ENCODE measurements around the gene RFX8.
A peak's percentile ranks its signal among the peaks of the same experiment; 100 is the strongest.
"Not testable (repeated sequence)": the region's sequence is repeated elsewhere in the genome, so short reads cannot be mapped to it uniquely, and the experiment has no call there.

RFX8 gene

GRCh38 chr2:101440127-101440738 is 34.7 kb downstream of the RFX8 start:
- DNase-seq (ENCODE audit: low spot score), result no peak

GRCh38 chr2:101439716-101440115 is 35.2 kb downstream of the RFX8 start:
- no peak for DNase-seq (ENCODE audit: low spot score)

GRCh38 chr2:101438555-101438954 is 36.4 kb downstream of the RFX8 start:
- not testable (repeated sequence) for DNase-seq (ENCODE audit: low spot score)

DNA sequence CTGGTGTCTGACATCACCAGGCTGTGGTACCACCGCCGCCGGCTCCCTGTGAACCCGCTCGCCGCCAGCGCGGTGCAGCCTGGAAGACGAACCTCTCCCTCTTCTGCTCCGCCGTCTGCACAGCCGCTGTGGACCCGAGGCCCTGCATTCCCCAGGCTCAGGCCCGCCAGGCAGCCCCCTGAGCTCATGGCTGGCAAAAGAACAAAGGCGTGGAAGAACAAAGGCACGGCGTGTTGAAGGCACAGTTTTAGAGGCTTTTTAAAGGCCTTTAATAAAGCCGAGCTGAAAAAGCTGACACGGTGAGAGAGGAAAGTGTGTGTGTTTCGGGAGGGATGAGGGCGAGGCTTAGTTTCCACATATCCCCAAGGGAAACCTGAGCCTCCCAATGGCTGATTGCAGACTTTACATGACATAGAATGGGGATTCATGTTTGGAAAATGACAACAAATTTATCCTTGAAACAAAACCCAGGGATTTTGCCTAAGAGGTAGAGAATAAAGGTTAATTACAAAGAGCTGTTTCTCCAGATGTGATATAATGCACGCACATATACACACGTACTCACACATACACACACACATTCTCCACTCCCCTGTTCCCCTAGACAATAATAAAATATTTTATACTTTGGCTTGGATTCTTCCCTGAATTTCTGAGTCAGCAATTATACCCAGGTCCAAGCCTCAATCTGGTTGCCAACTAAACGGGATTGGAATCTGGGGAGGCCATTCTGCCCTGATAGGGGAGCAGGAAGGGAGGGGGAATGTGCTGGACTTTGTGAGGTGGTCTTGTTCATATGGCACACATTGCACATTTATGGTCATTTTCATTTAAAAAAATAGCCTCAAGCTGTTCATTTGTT is 39.7 kb downstream of the RFX8 start:
- DNase-seq (ENCODE audit: low spot score), result no peak

- no peak for DNase-seq (ENCODE audit: low spot score)
Measured at GRCh38 chr2:101433465-101433864, 41.4 kb downstream of the RFX8 start.

- DNase-seq (ENCODE audit: low spot score), result no peak
Measured at GRCh38 chr2:101432411-101433181, 42.3 kb downstream of the RFX8 start.

DNA sequence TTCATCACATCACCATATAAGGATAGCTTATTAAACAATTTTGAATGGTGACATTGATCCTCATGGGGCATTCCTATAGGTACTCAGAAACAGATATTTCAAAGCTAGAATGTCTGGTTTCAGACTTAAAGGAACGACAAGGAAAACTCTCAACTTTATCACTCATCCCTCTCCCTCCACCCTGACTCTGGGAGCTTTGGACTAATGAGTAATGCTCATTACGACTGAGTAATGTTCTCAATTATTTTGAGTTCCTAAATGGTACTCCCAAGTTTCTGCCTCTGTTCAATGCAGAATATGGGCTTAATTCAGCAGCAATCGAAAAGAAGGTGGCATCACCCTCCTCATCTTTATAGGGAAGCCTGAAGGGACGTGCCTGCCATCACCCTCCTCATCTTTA is 43.4 kb downstream of the RFX8 start:
- no peak for DNase-seq (ENCODE audit: low spot score)

GRCh38 chr2:101430156-101430555 is 44.8 kb downstream of the RFX8 start:
- no peak for DNase-seq (ENCODE audit: low spot score)

GRCh38 chr2:101429453-101429852 is 45.5 kb downstream of the RFX8 start:
- DNase-seq (ENCODE audit: low spot score), result no peak

DNA sequence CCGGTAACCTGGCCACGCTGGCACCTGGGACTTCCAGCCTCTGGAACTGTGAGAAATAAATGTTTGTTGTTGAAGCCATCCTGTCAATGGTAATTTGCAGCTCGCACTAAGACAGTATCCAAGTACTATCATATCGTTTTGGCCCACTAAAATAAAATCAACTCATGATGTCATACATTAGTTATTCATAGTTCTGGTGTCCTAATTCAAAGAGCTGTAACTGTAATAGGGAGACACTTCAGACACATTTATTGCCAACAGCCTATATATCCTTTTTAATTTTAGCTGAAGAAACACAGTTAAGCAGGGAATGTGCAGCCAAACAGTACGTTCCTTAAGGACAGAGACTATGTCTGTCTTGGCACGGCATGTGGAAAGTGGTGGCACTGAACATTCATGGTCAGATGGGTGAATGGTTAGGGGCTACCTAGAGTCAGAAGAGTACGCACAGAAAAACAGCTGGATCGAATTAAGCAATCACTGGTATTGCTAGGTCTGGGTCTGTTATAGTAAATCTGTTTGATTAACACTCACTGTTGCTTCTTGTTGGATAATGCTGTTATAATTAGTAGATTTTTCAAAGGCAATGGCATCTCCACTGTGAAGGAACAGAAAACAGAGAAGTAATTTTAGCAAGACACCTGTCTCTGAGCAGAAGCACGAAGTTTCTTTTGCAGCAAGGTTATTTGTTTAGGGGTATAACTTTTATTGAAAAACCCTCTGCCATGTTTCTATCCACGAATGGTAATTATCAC is 46.3 kb downstream of the RFX8 start:
- DNase-seq (ENCODE audit: low spot score), result no peak

DNA sequence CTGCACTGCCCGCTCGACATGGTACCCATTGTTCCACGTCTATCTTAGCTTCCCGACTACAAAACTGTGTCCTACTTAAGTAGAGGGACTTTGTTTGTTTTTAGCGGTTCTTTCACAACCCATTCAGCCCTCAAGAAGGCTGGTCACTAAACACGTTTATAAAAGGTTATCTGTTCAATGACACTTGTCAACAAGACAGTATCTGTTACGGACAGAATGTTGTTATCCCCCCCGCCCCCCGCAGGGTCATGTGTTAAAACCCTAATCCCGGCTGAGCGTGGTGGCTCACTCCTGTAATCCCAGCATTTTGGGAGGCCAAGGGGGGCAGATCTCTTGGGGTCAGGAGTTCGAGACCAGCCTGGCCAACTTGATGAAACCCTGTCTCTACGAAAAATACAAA is 47.2 kb downstream of the RFX8 start:
- no peak for DNase-seq (ENCODE audit: low spot score)

DNA sequence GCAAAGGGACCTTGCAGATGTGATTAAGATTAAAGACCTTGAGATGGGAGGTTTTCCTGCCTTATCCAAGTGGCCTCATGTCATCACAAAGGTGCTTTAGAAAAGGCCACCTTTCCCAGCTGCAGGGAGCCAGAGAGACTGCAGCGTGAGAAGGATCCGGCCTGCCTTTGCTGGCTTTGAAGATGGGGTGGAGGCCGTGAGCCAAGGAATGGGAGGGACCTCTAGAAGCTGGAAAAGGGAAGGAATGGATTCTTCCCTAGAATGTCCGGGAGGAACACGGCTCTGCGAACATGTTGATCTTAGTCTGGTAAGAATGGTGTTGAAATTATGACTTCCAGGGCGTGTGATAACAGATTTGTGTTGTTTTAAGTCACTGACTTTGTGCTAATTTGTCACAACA is 47.7 kb downstream of the RFX8 start:
- DNase-seq (ENCODE audit: low spot score), result no peak

GRCh38 chr2:101426822-101427221 is 48.1 kb downstream of the RFX8 start:
- no peak for DNase-seq (ENCODE audit: low spot score)

DNA sequence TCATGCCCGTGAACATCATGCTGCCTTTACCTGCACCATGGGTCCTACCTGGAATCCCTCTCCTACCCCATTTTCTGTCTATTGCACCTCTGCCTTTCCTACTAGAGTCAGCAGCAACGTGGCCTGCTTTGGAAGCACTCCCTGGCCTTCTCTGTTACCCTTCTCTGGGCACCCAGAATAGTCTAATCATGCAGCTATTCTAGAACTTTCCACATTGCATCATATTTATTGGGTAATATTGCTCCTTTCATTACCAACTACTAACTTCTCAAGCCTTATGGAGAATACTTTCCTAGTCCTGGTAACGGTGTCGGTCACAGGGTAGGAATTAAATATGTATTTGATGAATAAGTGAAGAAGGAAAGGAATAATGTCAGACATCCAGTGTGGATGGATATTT is 54.3 kb downstream of the RFX8 start:
- no peak for DNase-seq (ENCODE audit: low spot score)

DNA sequence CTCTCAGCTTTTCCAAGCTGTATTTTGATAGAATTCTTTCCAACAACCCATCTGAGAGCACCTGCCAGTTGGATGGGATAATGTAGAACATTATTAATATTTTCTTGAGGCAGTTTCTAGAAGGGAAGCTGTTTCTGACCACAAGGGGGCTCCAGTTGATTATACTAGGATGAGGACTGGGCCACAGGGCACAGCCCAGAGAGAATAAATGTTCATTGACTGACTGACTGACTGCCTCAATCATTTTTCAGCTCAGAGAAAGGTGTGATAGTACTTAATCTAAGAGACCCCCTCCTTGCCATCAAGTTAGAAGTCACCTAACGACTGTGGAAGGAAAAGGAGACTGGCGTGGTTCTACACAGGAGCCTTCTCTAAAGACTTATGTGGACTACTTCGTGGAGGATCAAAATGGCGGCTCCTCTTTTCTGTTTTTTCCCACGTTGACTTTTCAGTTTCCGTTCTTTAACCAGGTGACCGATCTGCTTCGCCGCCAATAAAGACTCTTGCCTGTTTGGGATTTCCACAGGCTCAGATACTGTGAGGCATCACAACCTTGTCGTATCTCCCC is 55.7 kb downstream of the RFX8 start:
- DNase-seq (ENCODE audit: low spot score), result peak; percentile 72

- no peak for DNase-seq (ENCODE audit: low spot score)
Measured at GRCh38 chr2:101418460-101419095, 56.3 kb downstream of the RFX8 start.

DNA sequence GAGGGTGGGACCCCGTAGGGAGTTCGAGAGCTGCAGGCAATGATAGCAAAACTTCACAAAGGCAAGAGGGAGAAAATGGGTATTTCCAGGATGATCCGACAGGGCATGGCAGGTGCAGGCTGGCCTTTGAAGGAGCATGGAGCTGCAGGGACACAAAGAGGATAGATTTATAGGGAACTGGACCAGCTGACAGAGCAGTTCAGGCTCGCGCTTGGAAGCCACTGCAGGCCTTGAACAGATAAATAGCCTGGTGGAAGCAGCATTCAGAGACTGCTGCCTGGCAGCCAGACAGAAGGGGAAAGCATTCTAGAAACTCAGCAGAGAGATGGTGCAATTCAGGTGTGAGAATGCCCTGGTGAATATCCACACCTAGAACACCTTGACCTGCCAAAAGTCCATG is 58.3 kb downstream of the RFX8 start:
- DNase-seq (ENCODE audit: low spot score), result no peak

GRCh38 chr2:101415884-101416283 is 59.0 kb downstream of the RFX8 start:
- DNase-seq (ENCODE audit: low spot score), result no peak

DNA sequence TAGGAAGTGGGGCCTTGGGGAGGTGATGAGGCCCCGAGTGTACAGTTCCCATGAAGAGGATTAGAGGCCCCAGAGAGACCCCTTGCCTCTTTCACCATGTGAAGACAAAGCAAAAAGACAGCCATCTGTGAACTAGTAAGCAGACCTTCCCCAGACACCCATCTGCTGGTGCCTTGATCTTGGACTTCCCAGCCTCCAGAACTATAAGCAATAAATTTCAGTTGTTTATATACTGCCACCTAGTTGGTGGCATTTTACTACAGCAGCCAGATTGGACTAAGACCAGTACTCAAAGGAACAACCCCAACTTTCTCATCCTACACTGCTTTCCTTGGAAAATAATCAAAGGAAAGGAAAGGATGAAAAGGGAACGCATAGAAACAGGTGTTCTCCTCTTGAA is 59.7 kb downstream of the RFX8 start:
- no peak for DNase-seq (ENCODE audit: low spot score)

DNA sequence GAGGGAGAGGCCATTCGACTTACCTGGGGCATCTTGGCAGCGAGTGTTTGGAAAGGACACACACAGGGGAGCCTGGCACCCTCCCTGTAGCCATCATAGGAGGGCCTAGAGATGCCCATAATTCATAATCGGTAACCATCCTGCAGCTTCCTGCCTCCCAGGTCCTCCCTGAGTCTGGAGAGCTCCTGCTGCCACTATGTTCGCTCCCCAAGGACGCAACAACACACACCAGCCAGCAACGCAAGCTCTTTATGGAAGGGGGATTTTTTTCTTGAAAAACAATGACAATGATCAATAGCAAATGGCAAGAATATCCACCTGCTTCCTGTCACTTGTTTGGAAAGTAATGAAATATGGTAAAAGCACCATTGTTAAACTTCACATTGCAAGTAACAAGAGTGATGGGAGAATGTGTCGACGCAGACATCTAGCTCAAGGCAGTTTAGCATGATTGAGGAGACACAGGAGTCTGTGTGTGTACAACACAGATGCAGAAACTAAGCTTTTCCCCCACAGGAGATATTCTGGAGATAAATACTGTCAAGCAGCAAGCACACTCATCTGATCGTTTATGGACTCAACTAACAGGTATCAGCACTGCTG is 62.7 kb downstream of the RFX8 start:
- DNase-seq (ENCODE audit: low spot score), result no peak

- DNase-seq (ENCODE audit: low spot score), result no peak
Measured at GRCh38 chr2:101410746-101411145, 64.2 kb downstream of the RFX8 start.
